Heart left ventricle (tissue), 13 donors: ENCODE results near the gene KRTCAP2.

Experiments
- POLR2A ChIP-seq, 2 donors: fragments of 450-650 bp; IDR thresholded peaks; one replicate each; pipeline ENCODE4 v1.6.1; 2017; ENCODE audit warnings: antibody characterized with exemption in 2 of 2, mild to moderate bottlenecking in 2 of 2, moderate library complexity in 2 of 2
- TF ChIP-seq, protein P1 (sequence below), 12 donors: fragments of 200-600 bp; sonication (generic) in 4 of 12; IDR thresholded peaks; one replicate each; pipeline versions ENCODE4 v1.5.0 to v1.8.0; 2018 to 2022; ENCODE audit warnings: antibody characterized with exemption in 12 of 12, mild to moderate bottlenecking in 5 of 12
- donor health status: ischemic (EF 13 %, LVEDD 7.1; RV severe dilation, severe dysfunction).
- donor health status: DM: no; HTN: yes; CAD: no.
- donor health status: DM: no; HTN: no; CAD: no.
- donor health status: ischemic (EF 25% LVEDD 6.9; RV normal size, moderate dysfunction).
- donor health status: ischemic (EF 25% LVEDD 5.7; RV mildly dilated, moderate dysfunction).
- donor health status: ischemic (EF 35%, LVEDD 5.7; RV mildly dilated, moderate dysfunction).
- donor health status: nonischemic (EF 11% LVEDD 7.7; RV severe dilation, severe dysfunction).
- donor health status: DM: yes; HTN: yes; CAD: no.
- donor health status: PGD.
- donor health status: ischemic (EF 29% LVEDD 5.4; RV normal size, mild dysfunction).
- donor health status: nonischemic (EF 23%, LVEDD 6.1; RV moderate dilation, normal function).

DNA sequence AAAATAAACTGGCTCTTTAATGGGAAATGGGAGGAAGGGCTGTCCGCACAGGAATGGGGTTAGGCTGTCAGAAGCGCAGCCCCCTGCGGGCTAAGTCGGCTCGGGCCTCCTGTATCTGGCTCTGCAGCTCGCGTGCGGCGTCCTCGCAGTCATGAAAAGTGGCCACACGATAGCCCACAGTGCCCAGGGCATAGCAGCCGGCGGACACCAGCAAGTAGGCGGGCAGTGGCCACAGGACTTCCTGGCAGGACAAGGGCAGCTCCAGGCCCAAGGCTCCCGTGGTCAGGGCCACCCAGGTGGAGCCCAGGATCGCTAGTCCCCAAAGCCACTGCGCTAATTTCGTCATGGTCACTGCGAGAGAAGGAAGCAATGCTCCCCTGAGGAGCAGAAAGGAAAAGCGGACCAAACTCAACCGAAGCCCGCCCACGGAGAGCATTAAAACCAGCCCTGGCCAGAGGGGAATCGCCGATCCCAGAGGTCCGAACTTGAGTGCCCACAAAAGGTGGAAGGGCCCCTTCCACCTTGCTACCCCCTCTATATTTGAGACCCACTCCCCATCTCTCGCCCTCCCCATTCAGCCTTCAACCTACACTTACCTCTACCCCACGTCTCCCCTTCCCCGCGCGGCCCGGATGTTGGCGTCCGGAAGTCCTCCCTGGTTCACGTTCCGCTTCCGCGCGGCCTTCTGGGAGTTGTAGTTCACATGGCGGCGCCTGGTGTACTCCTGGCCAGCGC is 33.0 kb downstream of the KRTCAP2 start, which contains the start of gene DPM3:
- TF ChIP-seq, protein P1, sequence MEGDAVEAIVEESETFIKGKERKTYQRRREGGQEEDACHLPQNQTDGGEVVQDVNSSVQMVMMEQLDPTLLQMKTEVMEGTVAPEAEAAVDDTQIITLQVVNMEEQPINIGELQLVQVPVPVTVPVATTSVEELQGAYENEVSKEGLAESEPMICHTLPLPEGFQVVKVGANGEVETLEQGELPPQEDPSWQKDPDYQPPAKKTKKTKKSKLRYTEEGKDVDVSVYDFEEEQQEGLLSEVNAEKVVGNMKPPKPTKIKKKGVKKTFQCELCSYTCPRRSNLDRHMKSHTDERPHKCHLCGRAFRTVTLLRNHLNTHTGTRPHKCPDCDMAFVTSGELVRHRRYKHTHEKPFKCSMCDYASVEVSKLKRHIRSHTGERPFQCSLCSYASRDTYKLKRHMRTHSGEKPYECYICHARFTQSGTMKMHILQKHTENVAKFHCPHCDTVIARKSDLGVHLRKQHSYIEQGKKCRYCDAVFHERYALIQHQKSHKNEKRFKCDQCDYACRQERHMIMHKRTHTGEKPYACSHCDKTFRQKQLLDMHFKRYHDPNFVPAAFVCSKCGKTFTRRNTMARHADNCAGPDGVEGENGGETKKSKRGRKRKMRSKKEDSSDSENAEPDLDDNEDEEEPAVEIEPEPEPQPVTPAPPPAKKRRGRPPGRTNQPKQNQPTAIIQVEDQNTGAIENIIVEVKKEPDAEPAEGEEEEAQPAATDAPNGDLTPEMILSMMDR (IDR thresholded peaks at IDR 0.05) = peak in 1 of 12 donors; percentile 6
- TF ChIP-seq POLR2A (IDR thresholded peaks at IDR 0.05) = peak in 1 of 2 donors; percentile 62
